ENCODE measurements around the gene LTBR.

The LTBR gene

DNA sequence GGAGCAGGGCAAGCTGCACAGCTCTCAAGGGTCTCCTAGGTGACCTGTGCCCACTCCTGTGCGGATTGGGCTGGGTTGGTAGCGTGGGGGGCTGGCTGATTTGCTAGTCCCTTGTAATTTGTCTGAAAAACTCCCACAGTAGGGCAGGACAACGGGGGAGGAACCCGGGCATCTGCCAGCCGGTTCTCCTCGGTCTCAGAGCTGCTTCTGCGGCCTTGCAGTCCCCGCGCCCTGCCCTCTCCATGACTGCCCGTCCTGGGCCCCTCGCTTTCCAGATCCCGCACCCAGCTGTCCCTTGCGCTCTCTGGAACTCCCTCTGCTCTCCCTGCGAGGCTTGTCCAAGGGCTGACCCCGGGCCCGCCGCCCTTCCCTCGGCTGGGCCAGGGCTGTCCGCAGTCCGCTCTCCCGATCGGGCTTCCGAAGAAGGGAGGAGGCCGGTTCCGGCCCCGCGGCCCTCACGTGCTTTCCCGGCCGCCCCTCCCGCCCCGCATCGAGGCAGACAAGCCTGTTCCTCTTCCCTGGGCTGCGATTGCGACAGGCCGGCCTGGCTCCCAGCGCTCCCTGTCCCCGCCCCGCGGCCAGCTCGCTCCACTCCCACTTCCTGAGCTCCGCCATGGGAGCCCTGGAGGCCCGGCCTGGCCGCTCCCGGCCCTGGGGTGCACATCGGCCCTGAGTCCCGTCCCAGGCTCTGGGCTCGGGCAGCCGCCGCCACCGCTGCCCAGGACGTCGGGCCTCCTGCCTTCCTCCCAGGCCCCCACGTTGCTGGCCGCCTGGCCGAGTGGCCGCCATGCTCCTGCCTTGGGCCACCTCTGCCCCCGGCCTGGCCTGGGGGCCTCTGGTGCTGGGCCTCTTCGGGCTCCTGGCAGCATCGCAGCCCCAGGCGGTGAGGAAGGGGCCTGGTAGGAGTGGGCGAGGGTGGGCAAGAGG, at the start of gene LTBR:
Gene LTBR (plus strand): TSS at position 591 of the 927 bp plus-strand sequence. CDS start 197 bp downstream, at position 788.
- TF ChIP-seq, protein P1, sequence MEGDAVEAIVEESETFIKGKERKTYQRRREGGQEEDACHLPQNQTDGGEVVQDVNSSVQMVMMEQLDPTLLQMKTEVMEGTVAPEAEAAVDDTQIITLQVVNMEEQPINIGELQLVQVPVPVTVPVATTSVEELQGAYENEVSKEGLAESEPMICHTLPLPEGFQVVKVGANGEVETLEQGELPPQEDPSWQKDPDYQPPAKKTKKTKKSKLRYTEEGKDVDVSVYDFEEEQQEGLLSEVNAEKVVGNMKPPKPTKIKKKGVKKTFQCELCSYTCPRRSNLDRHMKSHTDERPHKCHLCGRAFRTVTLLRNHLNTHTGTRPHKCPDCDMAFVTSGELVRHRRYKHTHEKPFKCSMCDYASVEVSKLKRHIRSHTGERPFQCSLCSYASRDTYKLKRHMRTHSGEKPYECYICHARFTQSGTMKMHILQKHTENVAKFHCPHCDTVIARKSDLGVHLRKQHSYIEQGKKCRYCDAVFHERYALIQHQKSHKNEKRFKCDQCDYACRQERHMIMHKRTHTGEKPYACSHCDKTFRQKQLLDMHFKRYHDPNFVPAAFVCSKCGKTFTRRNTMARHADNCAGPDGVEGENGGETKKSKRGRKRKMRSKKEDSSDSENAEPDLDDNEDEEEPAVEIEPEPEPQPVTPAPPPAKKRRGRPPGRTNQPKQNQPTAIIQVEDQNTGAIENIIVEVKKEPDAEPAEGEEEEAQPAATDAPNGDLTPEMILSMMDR (IDR thresholded peaks at IDR 0.05; ENCODE audit: low read depth, low read length, missing control alignments) = no peak
- no peak within 1 kb of the TSS for H3K4me3 ChIP-seq (ENCODE audit: low read depth, low read length)
- no peak for DNase-seq (ENCODE audit: low read depth)

DNA sequence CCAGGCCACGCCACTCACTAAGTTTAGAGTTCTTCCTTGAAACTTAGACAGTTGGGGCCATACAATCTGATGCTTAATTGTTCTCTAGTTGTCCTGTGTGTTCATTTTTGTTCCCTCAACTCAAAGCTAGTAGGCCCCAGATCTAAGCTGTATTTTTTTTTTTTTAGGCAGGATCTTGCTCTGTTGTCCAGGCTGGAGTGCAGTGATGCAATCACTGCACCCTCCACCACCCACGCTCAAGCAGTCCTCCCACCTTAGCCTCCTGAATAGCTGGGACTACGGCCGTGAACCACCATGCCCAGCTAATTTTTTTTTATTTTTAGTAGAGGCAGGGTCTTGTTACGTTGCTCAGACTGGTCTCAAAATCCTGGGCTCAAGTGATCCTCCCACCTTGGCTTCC, 49.6 kb upstream of the LTBR start:
- no peak overlapping the region for H3K4me3 ChIP-seq (ENCODE audit: low read depth, low read length)
- no peak for DNase-seq (ENCODE audit: low read depth)
- TF ChIP-seq, protein P1 (IDR thresholded peaks at IDR 0.05; ENCODE audit: low read depth, low read length, missing control alignments) = no peak

DNA sequence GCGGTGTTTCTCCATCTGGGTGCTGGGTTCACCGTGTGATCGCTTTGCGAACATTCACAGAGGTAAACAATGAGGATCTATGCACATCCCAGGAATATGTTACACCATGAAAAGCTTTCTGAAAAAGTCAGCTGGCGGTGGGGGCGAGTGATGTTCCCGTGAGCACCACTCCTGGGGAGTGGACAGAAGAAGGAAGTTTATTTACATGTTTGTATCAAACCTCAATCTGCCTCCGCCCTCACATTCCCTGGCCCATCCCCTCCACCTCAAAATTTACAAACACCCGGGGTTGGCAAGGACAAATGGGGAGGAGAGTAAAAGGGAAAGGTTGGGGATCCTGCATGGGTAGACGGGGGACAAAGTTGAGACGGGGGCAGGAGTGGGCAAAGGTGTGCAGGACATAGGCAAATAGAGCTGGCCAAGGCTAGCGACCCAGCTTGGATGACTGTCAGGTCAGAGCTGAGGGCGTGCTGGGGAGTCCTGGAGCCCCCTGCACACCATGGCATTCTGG, 49.0 kb upstream of the LTBR start:
- no peak overlapping the region for H3K4me3 ChIP-seq (ENCODE audit: low read depth, low read length)
- TF ChIP-seq, protein P1 (IDR thresholded peaks at IDR 0.05; ENCODE audit: low read depth, low read length, missing control alignments) = no peak
- no peak for DNase-seq (ENCODE audit: low read depth)

- DNase-seq (ENCODE audit: low read depth) = peak; percentile 51
- TF ChIP-seq, protein P1 (IDR thresholded peaks at IDR 0.05; ENCODE audit: low read depth, low read length, missing control alignments) = peak; percentile 68
- no peak overlapping the region; the same call in 1 of the 2 replicates for H3K4me3 ChIP-seq (ENCODE audit: low read depth, low read length)
These were observed 48.4 kb upstream of the LTBR start for GRCh38 chr12:6335451-6336078.

DNA sequence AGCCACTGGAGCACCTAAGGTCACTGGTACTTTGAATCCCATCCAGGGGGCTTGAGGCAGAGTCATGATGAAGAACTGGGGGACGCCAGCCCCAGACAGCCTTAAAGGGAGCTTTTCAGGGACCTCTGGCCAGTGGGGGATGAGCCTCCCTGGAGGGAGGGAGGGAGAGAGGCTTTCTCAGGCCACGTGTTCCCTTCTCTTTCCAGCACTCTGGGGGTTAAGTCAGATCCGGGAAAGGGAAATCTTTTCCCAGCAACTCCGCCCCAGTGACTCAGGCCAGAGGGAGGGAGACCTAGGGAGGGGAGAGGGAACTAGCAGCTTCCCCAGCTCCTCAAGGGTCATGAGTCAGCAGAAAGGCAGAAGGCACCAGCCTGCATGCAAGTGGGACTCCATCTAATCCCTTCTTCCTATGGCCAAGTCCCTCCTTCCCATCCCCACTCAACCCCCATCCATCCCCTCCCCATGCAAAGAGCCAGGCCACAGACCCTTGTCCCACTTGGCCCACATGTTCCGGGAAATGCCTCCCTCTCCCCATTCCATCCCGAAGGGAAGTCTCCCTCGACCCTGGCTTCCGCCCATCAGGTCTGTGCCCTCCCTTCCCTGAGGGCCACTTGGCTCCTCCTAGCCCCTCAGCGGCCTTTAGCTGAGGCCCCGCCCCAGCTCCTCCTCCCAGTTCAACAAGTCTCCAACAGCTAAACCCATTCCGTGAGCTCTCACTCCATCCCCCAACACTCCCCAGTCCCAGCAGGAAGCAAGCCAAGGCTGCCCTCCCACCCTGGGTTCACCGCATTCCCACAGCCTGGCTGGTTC, 47.7 kb upstream of the LTBR start:
- TF ChIP-seq, protein P1 (IDR thresholded peaks at IDR 0.05; ENCODE audit: low read depth, low read length, missing control alignments) = no peak
- no peak overlapping the region; the same call in 1 of the 2 replicates for H3K4me3 ChIP-seq (ENCODE audit: low read depth, low read length)
- DNase-seq (ENCODE audit: low read depth) = no peak

Measured in GM12864 (cell line).